Loucy (cell line): Measurements from ENCODE around the gene MRPS15.

ENCODE experiments used
- EZH2phosphoT487 ChIP-seq: fragments of 200-600 bp; IDR thresholded peaks from 2 replicates; pipeline ENCODE4 v1.6.1; 2018; ENCODE audit warnings: antibody characterized with exemption, mild to moderate bottlenecking, moderate library complexity, borderline replicate concordance
- TF ChIP-seq, protein P1 (sequence below): fragments of 200-600 bp; sonication (generic); conservative IDR thresholded peaks from 2 replicates; pipeline ENCODE4 v1.5.1; 2014; ENCODE audit warnings: mild to moderate bottlenecking, antibody characterized with exemption, low read length

DNA sequence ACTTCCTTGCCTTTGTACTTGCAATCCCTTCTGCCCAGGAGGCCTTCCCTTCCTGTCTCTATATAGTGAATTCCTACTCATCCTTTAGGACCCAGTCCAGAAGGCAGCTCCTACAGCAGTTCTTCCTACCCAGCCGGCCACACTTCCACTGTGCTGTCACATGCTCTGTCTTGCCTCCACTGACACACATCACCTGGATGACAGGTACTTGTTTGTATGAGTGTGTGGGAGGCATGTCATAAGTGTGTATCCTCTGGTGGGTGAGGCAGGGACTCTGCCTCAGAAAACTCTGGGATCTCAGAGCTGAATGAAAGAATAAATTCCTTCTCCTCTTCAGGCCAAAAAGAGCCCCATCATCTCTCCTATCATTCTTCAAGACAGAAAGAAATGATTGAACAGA, 8.8 kb downstream of the MRPS15 start:
- TF ChIP-seq, protein P1, sequence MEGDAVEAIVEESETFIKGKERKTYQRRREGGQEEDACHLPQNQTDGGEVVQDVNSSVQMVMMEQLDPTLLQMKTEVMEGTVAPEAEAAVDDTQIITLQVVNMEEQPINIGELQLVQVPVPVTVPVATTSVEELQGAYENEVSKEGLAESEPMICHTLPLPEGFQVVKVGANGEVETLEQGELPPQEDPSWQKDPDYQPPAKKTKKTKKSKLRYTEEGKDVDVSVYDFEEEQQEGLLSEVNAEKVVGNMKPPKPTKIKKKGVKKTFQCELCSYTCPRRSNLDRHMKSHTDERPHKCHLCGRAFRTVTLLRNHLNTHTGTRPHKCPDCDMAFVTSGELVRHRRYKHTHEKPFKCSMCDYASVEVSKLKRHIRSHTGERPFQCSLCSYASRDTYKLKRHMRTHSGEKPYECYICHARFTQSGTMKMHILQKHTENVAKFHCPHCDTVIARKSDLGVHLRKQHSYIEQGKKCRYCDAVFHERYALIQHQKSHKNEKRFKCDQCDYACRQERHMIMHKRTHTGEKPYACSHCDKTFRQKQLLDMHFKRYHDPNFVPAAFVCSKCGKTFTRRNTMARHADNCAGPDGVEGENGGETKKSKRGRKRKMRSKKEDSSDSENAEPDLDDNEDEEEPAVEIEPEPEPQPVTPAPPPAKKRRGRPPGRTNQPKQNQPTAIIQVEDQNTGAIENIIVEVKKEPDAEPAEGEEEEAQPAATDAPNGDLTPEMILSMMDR: no peak
- TF ChIP-seq EZH2phosphoT487: no peak
